Fibroblast of lung (primary cell): Measurements from ENCODE around the gene ROR2.

Experiments
- EZH2 ChIP-seq: IDR thresholded peaks from 2 replicates; pipeline ENCODE4 v1.5.1; 2012; ENCODE audit warnings: low read length, control low read depth, mild to moderate bottlenecking; ENCODE audit errors: missing control alignments
- TF ChIP-seq, protein P1 (sequence below), 2 donors: IDR thresholded peaks in 1 of 2; conservative IDR thresholded peaks in 1 of 2; 1 replicate in 1 of 2; 2 replicates in 1 of 2; pipeline ENCODE4 v1.5.1; 2011 to 2012; ENCODE audit warnings: low read length in 2 of 2, control low read depth in 1 of 2, inconsistent platforms in 1 of 2, low read depth in 1 of 2, mild to moderate bottlenecking in 1 of 2

GRCh38 chr9:91534374-91534773 lies 415.7 kb downstream of the ROR2 start:
- no peak for TF ChIP-seq EZH2
- TF ChIP-seq, protein P1, sequence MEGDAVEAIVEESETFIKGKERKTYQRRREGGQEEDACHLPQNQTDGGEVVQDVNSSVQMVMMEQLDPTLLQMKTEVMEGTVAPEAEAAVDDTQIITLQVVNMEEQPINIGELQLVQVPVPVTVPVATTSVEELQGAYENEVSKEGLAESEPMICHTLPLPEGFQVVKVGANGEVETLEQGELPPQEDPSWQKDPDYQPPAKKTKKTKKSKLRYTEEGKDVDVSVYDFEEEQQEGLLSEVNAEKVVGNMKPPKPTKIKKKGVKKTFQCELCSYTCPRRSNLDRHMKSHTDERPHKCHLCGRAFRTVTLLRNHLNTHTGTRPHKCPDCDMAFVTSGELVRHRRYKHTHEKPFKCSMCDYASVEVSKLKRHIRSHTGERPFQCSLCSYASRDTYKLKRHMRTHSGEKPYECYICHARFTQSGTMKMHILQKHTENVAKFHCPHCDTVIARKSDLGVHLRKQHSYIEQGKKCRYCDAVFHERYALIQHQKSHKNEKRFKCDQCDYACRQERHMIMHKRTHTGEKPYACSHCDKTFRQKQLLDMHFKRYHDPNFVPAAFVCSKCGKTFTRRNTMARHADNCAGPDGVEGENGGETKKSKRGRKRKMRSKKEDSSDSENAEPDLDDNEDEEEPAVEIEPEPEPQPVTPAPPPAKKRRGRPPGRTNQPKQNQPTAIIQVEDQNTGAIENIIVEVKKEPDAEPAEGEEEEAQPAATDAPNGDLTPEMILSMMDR (conservative IDR thresholded peaks at IDR 0.05 in 1 of 2, IDR thresholded peaks at IDR 0.05 in 1 of 2; ENCODE audit: low read depth in 1 of 2, low read length in 2 of 2) = no peak
